DLD1 (cell line): ENCODE data around the gene LYL1.
"Not testable (repeated sequence)": the region's sequence is repeated elsewhere in the genome, so short reads cannot be mapped to it uniquely, and the experiment has no call there.

Experiments
- in situ Hi-C: cut with HindIII; loops from 2 replicates; pipeline ENCODE4 v1.10.0; 2017; ENCODE audit warnings: low sequenced_read_pairs

Gene LYL1

DNA sequence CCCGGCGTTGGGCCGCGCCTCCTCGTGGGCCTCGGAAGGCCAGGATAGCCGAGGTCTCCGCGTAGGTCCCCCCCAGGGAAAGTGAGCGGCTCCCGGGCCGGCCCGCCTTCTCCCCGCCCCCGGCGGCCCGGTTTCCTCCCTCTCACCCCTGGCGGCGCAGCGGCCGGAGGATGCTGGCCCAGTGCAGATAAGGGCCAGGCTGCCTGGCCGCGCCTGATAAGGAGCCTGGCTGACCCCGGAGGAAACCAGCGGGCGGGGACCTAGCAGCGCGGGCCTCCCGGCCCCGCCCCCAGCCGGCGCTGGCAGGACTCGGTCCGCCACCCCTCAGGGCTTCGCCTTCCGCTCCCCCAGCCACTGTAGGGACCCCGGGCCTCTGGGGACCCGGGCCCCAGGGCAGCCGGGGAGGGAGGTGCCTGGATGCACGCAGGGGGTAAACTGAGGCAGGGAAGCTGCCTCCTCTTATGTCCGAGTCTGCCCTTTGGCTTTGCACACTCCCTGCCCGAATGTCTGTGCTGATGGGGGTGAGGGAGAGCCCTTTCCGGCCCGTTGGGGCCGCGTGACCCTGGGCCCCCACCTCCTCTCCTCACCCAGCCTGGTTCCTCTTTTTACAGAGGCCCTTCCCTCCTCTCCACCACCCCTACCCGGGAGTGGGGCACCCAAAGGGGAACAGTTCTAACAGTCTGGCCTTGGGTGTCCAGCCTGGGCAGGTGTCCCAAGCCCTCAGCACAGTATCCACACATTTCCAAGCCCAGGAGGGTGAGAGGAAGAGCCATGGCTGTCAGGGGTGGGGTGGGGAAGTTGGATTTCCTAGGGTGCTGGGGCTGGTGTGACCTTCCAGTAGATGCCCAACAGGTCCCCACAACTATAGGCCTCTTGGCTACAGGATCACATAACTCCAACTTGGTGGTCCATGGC, at the start of gene LYL1:
TSS of gene LYL1 (minus strand) at position 193 of the 915 bp plus-strand sequence. CDS start 1,687 bp downstream, outside the sequence.
- in situ Hi-C loops, result no loop called here

DNA sequence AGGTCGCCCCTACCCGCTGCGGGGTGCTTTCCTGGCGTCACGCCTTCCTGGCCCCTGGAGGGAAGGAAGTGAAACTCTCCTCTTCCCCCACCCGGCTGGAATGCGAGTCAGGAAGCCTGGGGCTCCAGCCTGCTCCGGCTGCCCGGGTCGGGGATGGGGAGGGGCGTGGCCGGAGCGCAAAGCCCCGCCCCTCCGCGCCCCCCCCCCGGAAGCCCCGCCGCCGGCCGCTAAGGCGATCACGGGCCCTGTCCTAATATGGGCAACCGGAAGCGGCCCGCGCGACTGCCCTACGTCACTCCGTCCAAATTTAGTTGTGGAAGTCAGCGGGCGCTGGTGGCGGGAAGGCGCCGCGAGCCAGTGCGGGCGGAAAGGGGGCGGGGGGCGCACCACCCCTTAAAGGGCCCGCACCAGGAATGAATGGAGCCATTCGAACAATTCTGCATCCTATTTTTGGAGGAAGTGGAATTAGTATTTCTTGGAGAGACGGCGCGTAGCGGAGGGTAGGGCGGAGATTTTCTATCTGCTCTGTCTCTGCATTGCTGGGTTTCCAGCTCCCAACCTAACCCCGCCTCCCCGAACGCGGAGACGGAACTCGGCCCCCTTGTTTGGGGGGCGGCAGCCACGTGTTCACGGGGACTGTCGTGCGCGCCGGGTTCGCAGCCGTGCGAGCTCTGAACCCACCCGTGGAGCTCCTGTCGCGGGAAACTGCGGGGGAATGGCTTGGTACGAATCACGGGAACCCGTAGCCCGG, 49.1 kb upstream of the LYL1 start:
- in situ Hi-C loops, result no loop called here

DNA sequence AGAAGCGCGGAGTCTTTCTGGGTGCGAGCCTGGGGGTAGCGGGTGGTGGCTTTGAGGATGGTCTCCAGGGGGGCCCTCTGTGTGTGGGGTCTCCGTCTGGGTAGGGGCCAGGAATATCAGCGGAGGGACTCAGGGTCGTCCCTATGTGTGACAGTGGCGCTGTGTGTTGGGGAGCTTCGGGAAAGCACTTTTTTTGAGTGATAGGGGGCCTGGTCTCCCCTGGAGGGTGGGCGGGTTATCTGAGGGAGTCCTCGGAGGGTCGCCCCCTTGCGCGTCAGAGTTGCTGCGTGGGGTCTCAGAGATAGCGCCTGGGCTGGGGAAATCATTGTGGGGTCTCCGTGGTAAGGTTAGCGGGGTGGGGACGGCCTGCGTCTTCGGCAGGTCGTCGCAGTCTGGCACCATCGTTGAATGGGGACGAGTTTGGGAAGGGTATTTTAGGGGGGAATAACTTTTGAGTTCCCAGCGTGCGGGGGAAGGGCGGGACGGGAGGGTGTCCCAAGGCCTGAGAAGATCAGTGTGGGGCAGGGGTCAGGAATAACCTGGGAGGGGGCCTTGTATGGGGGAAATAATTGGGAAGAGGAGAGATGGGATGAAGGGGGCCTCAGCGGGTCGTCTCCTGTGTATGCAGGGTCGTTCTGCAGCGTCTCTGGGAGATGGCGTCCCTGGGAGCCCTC, 48.4 kb upstream of the LYL1 start:
- in situ Hi-C loops, result no loop called here

DNA sequence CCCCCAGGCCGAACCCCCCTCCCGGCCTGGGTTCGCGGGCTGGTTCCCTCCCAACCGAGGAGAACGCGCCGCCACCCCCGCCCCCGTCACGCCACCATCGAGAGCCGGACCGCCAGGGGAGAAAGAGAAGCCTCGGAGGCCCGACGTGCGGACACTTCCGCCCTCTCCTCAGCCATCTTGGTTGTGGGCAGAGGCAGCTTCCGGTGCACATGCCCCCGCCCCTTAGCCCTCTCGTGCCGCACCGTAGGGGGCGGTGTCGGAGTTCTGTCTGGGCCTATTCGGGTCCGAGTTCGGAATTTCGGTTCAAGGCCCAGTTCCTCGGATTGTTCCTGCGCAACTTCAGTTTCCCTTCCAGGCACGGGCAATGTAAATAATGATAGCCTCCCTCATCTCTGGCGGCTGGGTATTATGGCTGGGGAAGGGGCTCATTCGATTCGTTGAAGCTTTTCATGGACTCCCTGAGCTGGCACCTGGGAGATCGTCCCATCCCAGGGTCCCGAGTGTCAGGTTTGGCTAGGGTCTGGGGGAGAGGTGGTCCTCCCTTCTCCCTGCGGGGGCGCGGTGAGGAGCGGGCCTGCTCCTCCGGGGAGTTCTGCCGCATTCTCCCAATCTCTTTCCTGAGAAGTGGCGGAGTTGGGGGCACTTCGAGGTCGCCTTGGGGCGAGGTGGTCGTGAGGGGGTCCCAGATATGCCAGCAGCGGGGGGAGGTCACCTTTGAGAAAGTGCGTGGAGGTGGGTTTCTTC, 47.7 kb upstream of the LYL1 start, which contains the start of the genes IER2 and STX10:
TSS of gene IER2 (plus strand) at position 225 of the 744 bp plus-strand sequence. CDS start 2,776 bp downstream, outside the sequence.
TSS of gene STX10 (minus strand) at position 189 of the 744 bp plus-strand sequence. CDS start 202 bp downstream, outside the sequence.
- in situ Hi-C loops, result no loop called here

DNA sequence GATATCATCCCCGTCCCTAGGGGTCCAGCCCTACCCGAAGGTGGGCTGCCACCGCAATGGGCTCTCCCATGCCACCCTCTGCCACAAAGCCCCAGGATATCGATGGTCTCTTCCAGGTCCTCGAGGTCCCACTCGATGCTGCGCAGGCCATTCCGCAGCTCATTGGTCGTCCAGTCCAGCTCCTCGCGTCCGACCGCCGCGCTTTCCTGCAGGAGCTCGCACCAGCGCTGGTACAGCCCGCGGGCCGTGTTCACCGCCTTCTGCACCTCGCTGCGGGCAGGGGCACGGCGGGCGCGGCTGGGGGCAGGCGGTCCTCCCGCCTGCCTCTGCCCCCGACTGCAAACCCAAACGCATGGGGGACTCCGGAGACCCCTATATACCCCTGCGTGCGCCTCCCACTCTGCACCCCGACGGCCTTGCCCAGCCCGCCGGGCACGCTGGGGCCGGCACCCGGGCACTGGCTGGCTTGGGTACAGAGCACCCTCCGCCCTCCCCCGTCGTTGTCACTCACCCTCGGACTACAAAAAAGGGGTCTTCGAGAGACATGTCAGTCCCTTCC, 47.0 kb upstream of the LYL1 start:
- in situ Hi-C loops, result no loop called here

DNA sequence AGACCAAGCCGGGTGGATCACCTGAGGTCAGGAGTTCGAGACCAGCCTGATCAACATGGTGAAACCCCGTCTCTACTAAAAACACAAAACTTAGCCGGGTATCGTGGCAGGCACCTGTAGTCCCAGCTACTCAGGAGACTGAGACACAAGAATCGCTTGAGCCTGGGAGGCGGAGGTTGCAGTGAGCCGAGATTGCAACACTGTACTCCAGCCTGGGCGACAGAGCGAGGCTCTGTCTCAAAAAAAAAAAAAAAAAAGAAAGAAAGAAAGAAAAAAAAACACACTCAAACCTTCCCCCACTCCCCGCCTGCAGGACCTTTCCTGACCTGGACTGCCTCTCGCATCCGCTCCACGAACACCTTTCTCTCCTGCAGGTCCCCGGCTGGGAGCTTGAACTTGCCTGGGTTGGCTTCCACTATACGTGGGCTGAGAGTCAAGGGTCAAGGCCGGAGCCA, 46.5 kb upstream of the LYL1 start:
- in situ Hi-C loops, result not testable (repeated sequence)

DNA sequence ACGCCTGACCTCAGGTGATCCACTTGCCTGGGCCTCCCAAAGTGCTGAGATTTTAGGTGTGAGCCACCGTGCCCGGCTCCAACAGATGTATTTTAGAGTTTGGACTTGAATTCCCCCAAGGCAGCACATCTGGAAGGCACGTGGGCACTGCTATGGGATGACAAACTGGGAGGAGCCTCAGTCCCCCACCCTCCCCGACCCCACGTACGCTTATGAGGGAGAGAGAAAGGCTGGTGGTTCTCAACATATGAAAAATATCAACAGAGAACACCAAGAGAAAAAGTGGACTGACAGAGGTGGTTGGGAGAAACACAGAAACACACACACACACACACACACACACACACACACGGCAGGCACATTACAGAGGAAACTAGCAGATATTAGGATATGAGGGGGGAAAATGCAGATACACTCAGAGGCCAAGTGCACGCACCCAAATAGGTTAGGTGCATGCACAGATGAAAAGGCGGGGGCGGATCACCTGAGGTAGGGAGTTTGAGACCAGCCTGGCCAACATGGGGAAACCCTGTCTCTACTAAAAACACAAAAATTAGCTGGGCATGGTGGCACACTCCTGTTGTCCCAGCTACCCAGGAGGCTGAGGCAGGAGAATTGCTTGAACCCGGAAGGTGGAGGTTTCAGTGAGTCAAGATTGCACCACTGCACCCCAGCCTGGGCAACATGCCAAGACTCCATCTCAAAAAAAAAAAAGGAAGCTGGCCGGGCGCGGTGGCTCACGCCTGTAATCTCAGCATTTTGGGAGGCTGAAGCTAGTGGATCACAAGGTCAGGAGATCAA, 44.3 kb upstream of the LYL1 start:
- in situ Hi-C loops, result no loop called here

DNA sequence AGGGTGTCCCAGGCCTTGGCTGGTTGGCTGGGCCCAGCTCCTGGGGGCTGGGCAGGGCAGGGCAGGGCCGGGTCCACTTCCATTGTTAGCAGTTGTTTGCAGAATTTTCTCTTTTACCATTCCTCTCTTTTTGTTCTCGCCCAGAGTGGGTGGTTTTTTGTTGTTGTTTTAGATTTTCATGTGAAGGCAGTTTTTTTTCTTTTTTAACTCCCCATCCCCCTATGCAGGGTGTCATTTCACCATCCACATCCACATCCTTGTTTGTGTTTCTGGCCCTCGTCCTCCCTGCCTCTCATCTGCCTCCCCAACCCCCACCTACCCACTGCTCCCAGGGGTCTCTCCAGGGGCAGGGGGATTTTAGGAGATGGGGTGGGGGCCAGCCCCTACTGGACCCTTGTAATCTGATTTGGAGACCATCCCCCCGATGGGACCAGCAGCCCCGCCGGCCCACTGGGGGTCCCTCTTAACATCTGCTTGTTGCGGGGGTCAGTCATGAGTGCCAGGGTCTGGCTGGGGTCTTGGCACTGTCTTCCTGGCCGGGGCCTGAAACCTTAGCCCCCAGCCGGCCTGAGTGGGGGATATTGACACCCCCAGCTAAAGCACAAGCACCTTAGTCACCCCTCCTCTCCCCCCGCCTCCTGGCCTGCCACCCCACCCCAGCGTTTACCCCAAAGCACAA, 37.1 kb upstream of the LYL1 start:
- in situ Hi-C loops, result no loop called here

DNA sequence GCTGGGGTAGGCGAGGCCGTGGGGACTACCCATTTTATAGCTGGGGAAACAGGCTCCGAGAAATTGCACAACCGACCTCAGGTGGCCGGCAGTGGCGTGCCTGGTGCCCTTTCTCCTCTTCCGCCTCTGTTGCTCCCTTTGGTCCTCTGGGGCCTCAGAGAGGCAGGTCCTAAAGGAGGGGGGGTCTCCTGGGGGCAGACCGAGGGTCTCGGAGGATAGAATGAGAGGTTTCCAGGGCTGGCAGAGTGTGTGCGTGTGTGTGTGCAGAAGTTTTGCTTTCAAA, 36.2 kb upstream of the LYL1 start:
- in situ Hi-C loops, result no loop called here

DNA sequence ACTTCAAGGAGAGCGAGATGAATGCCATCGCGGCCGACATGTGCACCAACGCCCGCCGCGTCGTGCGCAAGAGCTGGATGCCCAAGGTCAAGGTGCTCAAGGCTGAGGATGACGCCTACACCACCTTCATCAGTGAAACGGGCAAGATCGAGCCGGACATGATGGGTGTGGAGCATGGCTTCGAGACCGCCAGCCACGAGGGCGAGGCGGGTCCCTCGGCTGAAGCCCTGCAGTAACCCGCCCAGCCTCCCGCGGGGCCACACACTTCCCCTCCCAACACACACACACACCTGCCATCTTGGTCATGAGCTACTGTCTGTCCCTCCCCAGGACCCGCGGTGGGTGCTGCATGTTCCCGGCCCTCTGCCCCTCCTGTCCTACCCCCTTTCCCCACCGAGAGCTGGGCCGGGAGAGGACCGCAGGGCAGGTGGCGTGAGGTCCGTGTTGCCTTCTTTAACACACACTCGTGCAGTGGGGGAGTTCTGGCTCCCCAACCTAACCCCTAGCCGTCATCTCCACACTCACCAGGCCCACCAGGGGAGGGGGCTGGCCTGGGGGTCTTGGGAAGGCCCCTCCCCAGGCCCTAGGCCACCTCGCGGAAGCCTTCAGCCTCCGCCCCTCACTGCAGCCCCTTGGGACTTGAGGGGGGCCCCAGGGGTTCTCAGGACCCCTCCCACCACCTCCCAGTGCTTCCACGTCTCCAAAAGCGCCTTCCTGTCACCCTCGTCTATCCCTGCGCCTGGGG, 35.7 kb upstream of the LYL1 start:
- in situ Hi-C loops, result no loop called here

DNA sequence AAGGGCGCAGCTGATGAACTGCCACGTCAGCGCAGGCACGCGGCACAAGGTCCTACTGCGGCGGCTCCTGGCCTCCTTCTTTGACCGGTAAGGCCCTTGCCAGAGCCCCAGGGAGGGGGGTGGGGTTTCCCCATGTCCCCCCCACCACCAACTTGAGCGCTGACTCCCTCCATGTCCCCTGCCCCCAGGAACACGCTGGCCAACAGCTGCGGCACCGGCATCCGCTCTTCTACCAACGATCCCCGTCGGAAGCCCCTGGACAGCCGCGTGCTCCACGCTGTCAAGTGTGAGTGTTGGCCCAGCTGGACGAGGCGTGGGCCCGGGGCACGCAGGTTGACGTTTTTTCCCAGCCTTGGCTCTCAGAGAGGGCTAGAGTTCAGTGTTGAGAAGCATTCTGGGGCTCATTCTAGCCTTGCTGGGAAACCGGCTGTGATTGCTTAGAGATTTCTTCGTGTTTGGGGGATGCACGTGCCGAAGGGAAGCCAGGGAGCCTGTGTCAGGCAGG, 34.7 kb upstream of the LYL1 start:
- in situ Hi-C loops, result no loop called here

DNA sequence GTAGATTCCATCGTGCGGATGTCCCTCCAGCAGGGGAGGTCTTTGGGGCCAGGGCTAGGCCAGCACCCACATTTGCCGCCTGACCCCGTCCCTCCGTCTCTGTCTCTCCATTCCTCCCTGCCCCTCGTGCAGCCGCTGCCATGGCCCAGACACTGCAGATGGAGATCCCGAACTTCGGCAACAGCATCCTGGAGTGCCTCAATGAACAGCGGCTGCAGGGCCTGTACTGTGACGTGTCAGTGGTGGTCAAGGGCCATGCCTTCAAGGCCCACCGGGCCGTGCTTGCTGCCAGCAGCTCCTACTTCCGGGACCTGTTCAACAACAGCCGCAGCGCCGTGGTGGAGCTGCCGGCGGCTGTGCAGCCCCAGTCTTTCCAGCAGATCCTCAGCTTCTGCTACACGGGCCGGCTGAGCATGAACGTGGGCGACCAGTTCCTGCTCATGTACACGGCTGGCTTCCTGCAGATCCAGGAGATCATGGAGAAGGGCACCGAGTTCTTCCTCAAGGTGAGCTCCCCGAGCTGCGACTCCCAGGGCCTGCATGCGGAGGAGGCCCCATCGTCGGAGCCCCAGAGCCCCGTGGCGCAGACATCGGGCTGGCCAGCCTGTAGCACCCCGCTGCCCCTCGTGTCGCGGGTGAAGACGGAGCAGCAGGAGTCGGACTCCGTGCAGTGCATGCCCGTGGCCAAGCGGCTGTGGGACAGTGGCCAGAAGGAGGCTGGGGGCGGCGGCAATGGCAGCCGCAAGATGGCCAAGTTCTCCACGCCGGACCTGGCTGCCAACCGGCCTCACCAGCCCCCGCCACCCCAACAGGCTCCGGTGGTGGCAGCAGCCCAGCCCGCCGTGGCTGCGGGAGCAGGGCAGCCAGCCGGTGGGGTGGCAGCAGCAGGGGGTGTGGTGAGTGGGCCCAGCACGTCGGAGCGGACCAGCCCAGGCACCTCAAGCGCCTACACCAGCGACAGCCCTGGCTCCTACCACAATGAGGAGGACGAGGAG, 32.7 kb upstream of the LYL1 start:
- in situ Hi-C loops, result no loop called here

DNA sequence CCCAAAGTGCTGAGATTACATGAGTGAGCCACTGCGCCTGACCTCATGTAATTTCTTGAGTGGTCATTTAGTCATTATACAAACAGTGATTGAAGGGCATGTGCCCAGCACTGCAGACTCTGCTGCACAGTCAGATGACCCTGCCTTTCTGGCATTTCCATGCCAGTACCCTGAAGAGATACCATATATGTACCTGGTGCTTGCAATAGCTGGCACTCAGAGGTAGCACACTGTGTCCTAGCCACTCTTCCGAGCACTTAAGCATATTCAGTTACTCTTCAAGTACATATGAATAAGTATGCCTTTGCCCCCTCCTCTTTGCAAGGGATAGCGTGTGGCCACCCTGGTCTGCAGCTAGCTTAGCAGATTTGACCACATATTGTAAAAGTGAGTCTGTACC, 32.0 kb upstream of the LYL1 start:
- in situ Hi-C loops, result no loop called here

DNA sequence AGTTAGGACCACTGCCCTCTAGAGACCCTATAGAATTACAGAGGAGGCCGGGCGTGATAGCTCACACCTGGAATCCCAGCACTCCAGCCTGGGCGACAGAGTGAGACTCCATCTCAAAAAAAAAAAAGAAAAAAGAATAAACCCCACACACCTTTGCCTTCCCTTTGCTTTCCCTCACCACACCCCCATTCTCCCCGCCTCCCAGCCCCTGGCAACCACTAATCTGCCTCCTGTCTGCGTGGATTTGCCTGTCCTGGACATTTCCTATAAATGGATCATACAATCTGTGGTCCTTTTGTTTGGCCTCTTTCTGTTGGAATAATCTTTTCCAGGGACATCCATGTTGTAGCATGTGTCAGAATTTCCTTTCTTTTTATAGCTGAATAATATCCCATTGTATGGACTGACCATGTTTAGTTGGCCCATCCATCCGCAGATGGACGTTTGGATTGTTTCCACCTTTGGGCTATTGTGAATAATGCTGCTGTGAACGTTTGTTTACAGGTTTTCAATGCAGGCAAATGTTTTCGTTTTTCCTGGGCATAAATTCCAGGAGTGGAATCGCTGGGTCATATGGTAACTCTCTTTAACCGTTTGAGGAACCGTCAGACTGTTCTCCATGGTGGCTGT, 30.7 kb upstream of the LYL1 start:
- in situ Hi-C loops, result no loop called here

DNA sequence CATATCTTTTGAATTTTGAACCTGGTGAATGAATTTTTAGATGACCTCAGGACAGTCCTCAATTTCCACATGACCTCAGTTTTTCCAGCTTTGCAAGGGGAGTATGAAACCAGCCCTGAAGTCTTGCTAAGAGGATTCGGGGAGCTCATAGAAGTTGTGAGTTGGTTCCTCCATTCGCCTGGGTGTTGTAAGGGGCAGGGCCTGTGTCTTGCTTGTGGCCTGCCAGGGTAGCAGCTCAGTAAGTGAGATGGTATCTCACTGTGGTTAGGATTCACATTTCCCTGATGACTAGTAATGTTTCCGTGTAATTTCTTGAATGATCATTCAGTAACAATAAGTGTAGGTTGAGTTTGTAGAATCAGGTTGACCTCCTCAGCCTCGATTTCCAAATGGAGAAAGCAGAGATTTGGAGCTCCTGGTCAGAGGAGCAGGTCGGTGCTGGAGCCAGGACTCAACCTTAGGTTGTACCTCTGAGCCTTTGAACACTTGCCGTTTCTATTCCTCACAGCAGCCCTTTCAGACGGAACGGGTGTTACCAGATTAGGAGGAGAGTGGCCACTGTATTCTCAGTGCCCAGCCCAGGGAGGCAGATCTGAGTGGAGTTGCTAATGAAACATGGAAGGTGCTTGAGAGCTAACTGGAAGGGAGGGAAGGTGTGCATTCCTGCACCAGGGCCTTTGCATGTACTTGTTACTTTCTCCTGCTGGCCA, 30.0 kb upstream of the LYL1 start:
- in situ Hi-C loops, result no loop called here
